ENCODE measurements around the gene MRPS27.

GRCh38 chr5:72307573-72307967 is 12.5 kb downstream of the MRPS27 start:
- TF ChIP-seq CTCF (IDR thresholded peaks at IDR 0.05; ENCODE audit: insufficient read depth, low read depth, low read length): no peak
- no peak for TF ChIP-seq EZH2 (IDR thresholded peaks at IDR 0.05; ENCODE audit: insufficient read depth, low read length)
